Epithelial cell of esophagus (primary cell): ENCODE measurements around the gene SSH2.
"Not testable (repeated sequence)": the region's sequence is repeated elsewhere in the genome, so short reads cannot be mapped to it uniquely, and the experiment has no call there.

ENCODE experiments used
- DNase-seq: peaks from one replicate; pipeline ENCODE4 v3.0.0; 2010; ENCODE audit warnings: low read depth
- H3K4me3 ChIP-seq: 2 replicates; pipeline ENCODE4 v1.5.1; 2011; ENCODE audit warnings: mild to moderate bottlenecking, low read length, control low read depth
- CTCF ChIP-seq: IDR thresholded peaks from 2 replicates; pipeline ENCODE4 v1.5.1; 2011; ENCODE audit warnings: low read depth, mild to moderate bottlenecking, low read length, control low read depth, inconsistent platforms; ENCODE audit not compliant: insufficient read depth; ENCODE audit errors: missing control alignments

SSH2 gene

GRCh38 chr17:29677824-29678223 lies 252.2 kb downstream of the SSH2 start:
- no peak for DNase-seq
- no peak for TF ChIP-seq CTCF
- no peak overlapping the region for H3K4me3 ChIP-seq

- no peak overlapping the region for H3K4me3 ChIP-seq
- TF ChIP-seq CTCF: no peak
- DNase-seq: no peak
Observed at GRCh38 chr17:29677221-29677791, 252.7 kb downstream of the SSH2 start.

- not testable (repeated sequence) for H3K4me3 ChIP-seq, DNase-seq
Observed at GRCh38 chr17:29675961-29676360, 254.1 kb downstream of the SSH2 start.

GRCh38 chr17:29674281-29674680 lies 255.7 kb downstream of the SSH2 start:
- TF ChIP-seq CTCF: no peak
- H3K4me3 ChIP-seq: no peak overlapping the region
- DNase-seq: no peak

- no peak overlapping the region for H3K4me3 ChIP-seq
- TF ChIP-seq CTCF: no peak
- no peak for DNase-seq
Observed at GRCh38 chr17:29671661-29672060, 258.4 kb downstream of the SSH2 start.

GRCh38 chr17:29669266-29669665 lies 260.8 kb downstream of the SSH2 start:
- no peak for DNase-seq
- no peak overlapping the region for H3K4me3 ChIP-seq
- TF ChIP-seq CTCF: no peak

GRCh38 chr17:29667969-29668368 lies 262.1 kb downstream of the SSH2 start:
- no peak overlapping the region for H3K4me3 ChIP-seq
- DNase-seq: no peak
- no peak for TF ChIP-seq CTCF
